Stimulated activated CD4-positive, alpha-beta T cell treated with anti-CD3 and anti-CD28 coated beads, Interleukin-15, amount 100 ng/mL, for 48 hours (primary cell): ENCODE measurements around the gene PSMB3.

Experiments used
- DNase-seq, 2 donors: peaks; one replicate each; pipeline ENCODE4 v3.0.0-alpha.2; 2020; ENCODE audit warnings: low read depth in 2 of 2

PSMB3 gene

DNA sequence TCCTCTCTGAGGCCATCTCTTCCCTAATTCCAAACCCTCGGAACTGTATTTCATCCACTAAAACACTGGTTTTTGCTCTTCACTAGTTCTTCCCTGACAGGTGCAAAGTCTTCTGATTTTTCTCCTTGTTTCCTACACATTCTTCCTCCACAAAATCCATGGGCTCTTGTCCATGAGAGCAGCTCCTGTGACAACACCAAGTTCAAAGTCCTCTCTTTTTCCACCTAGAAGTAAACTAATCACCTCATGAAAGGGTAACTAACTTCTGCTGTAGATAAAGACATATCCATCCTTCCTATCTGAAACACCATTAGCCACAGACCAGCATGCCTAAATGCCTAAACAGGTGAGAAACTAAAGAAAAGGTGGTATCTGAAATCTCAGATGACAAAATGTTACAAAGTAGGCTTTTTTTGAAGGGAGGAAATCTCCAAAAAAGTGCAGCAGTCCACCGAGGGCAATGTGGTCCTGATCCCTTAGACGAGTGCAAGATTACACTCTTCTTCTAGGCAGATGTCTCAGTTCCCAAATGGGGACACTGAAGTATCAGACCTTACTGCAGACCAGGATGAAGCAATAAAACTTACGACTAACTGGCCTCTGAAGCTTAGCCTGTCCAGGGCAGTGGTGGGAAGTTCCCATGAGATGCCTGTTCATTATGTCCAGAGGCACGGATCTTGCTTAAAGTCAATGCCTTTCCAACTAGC is 44.1 kb downstream of the PSMB3 start:
- DNase-seq: no peak

DNA sequence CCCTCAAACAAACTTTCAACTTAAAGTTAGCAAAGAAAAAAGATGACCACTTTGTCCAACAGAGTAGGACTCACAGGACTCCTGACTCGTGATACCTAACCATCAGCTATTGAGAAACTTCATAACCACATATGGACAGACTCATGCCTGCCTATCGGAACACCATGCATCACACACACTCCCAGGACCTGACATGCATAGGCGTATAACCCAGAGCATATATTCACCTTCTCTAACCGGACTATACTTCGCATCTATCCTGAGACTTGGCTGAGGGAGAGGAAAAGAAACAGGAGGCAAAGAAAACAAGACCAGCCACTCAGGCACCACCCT is 44.6 kb downstream of the PSMB3 start:
- no peak for DNase-seq

DNA sequence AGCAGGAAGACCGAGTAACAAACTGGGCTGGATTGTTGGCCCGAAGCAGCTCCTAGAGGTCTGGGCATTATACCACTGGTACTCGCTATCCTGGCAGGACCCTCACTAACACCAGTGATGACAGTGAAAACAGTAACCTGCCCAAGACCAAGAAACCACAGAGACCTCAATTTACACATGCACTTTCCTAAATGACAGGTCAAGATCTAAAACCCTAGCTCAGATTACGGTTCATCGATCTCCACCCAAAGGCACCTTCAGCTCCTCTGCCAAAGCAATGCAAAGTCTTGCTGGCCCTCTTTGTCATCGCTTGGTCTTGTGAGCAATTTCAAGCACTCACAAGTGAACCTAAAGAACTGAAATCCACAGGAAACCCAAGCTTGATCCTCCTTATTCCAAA is 45.3 kb downstream of the PSMB3 start:
- DNase-seq: no peak

DNA sequence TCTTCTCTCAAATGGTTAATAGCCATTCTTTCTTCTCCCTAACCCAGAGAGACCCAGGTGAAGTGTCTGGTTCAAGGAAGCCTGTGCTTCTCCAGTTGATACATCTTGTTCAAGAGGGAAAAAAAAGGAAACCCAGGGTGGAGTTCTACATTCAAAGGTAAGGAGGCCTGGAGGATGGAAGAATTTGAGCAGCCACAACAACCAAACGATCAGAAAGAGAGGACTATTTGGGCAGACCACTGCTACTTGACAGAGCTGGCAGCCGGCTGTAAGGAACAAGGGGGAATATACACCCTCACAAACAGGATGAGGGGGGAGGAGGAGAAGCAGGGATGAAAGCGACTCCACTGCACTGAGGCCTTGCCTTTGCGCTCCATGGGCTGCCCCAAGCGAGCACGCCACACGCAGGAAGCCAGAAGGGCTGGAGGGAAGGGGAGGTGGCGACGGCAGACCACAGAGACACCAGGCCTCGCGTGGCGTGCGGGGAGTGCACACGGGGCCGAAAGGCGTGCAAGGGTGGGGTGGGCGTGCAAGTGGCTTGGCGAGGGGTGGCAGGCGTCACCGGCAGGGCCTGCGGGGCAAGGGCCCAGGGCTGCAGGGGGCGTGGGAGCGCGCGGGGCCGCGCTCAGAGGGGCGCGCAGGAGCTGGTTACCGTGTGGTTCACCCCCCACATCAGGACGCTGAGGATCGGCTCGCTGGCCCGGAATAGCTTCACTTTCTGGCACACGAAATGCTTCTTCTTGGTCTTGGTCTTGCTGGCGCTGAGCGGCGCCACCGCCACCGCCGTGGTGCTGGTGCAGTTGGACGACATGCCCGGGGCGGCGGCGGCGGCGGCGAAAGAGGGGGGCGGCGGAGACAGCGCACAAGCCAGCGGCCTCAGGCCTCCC is 46.3 kb downstream of the PSMB3 start:
- peak; percentile 18 to 22 for DNase-seq

GRCh38 chr17:38799501-38800236 is 47.1 kb downstream of the PSMB3 start, which contains the start of gene PIP4K2B:
PIP4K2B (minus strand) TSS chr17:38799556; CDS start chr17:38799424, 132 bp downstream.
- peak; percentile 85 to 86 for DNase-seq

GRCh38 chr17:38800237-38800760 is 47.8 kb downstream of the PSMB3 start:
- no peak for DNase-seq

GRCh38 chr17:38809828-38810227 is 57.3 kb downstream of the PSMB3 start:
- no peak for DNase-seq
